GM11168 (cell line): ENCODE measurements around the gene RPLP2.

Experiments used
- in situ Hi-C: fragments of 300-500 bp; cut with MboI; formaldehyde crosslinking; loops from one replicate; pipeline ENCODE4 v1.12.0; 2022; ENCODE audit warnings: low sequenced_read_pairs; ENCODE audit not compliant: unreplicated experiment

RPLP2 gene

DNA sequence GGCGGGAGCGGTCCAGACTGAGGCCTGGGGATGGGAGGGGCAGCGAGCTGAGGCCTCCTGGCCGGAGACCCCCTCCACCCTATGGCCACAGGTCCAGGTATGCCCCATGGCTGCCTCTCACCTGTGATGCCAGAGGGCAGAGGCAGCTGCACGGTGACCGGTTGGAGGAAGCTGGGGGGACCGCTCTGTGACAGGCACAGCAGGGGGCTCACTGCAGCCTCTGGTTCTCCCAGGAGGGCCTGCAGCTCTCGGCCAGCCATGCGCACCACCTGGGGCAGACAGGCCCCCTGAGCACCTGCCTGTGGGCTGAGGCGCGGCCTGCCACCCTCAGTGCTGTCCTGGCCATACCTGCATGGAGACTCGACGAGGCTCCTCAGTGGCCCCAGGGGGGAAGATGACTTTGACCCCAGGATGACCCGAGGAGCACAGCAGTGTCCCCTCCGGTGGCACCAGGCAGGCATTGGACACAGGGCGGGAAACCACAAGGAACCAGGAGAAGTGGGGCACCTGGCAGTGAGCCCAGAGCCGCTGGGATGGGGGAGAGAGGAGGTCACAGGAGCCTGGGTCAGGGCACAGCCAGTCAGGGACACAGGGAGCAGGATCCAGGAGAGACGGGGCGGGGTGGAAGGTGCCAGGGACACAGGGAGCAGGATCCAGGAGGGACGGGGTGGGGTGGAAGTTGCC lies 8.5 kb upstream of the RPLP2 start:
- in situ Hi-C loops, result no loop called here

DNA sequence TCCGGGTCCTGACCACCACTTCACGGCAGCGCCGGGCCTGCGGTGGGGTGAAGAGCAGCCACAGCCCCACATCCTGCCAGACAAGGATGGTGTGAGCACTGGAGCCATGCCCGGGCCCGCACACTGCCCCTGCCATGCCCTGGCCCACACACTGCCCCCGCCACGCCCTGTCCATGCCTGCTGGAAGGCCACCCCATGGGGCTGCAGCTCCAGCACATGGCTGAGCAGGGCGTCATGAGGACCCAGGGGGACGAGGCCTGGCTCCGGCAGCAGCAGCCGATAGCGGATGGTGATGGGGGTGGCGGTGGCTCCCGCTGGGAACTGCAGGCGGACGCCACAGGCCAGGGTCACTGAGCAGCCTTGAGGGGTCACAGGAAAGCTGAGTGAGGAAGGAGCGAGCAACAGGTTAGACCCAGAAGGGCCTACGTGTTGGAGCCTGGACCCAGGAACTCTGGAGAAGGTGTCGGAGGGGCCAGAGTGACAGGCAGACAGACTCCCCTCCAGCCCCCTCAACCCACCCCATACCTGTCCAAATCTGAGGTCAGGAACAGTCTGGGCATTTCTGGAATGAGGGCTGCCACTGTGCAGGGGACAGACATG lies 7.6 kb upstream of the RPLP2 start:
- in situ Hi-C loops, result no loop called here

DNA sequence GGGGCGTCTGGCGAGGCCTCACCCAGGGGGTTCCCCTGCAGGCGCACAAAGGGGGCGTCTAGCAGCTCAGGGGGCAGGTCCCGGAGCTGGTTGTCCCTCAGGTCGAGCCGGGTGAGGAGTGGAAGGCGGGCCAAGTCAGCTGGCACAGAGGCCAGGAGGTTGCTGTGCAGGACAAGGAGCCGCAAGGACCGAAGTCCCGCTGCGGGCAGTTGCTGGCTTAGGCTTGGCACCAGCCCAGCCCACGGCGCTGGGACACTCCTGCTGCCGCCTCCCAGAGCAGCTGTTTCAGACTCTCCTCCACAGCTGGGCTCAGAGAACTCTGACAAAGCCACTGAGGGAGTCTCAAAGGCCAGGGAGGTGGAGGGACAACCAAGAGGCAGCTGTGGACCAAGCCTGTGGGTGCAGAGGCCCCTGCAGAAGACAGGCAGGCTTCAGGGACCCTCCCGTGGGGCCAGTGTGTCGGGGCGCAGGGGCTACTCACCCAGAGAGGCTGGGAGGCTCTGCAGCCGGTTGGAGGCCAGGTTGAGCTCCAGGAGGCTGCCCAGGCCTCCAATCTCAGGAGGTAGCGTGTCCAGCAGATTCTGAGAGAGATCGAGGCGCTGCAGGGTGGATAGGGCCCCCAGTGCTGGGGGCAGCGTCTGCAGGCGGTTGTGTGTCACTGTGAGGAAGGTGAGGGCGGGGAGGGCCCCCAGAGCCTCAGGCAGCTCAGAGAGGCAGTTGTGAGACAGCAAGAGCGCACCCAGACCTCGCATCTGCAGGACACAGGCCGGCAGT lies 6.9 kb upstream of the RPLP2 start:
- in situ Hi-C loops, result no loop called here

DNA sequence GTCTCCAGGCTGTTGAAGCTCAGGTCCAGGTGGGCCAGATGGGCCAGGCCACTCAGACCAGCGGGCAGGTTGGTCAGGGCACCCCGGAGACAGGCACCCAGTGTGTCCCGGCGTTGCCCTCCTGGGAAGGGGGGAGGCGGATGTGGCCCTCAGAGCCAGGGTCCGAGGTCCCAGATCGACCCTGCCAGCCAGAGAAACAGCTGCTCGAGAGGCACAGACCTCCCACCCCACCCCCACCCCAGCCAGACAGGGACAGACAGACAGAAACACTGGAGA lies 6.4 kb upstream of the RPLP2 start:
- in situ Hi-C loops, result no loop called here

DNA sequence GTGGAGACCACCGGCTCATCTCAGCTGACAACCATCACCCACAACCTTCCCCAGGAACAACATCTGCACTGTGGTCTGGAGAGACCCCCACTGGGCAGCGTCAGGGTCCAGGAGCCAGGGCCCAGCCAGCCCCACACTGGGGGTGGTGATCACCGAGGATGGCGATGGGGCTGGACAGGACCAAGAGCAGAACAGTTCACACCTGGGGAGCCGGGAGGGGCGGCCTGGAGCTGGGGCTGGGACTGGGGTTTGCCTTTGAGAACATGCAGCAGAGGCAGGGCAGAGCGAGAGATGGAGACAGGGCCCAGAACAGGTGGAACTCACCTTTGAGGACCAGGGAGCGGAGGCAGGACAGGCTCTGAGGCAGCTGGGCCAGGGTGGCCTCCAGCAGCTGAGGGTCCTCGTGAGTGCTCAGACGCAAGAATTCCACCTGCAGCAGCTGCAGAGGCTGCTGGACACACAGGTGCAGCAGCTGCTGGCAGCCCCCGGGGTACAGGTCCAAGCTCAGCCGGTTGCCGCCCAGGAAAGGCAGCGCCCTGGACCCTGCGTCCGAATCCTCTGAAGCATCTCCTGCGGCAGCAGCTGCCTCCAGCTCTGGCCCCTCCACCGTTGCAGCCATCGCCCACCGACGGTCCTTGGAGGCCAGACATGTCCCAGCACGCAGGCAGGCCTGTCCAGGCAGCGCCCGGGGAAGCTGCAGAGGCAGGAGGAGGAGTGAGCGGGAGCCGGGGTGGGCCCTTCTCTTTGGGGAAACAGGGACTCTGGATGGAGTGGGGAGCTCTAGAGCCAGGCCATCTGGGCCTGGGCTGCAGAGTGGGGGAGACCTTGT lies 5.8 kb upstream of the RPLP2 start:
- in situ Hi-C loops, result no loop called here

DNA sequence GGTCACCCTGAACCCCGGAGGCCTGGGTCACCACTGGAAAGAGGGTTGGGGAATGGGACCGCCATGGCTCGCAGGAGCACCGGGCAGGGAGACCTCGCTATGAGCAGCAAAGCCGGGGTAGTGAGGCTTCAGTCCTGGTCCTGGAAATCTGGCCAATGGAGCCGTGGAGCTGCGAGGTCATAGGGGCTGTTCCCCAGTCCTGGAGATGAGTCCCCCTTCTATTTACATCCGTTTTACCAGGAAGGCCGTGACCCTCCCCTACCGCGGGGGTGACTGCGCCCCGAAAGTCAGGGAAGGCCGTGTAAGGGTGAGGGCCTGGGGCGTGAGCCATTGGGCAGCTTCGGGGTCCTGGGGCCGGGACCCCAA lies 5.2 kb upstream of the RPLP2 start:
- in situ Hi-C loops, result no loop called here

DNA sequence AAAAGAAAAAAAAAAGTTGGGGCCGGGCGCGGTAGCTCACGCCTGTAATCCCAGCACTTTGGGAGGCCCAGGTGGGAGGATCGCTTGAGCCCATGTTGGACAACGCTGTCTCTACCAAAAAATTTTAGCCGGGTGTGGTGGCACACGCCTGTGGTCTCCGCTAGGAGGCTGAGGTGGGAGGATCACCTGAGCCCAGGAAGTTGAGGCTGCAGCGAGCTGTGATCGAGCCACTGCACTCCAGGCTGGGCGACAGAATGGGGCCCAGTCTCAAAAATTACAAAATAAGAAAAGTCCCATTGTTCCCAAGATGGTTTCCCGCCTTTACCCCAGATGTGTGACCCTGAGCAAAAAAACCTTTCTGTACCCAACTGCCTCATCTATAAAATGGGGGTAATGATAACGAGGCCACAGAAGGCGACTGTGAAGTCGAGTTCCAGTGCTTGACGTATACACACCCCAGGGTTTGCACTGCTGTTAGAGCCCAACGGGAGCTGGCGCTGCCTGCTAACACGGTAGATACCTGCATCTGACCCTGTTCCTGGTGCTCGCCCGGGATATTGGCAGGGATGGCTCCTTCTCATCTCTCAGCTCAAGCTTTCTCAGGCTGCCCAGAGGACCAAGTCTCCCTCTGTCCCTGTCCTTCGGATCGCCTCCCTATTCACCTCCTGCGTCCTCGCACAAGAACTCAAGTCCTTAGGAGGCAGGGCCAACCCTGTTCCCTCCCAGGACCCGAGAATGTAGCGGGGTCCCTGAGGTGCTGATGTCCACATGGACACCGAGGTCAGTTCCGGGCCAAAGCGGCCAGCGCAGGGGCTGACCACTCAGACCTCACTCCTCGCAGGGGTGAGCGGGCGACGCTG lies 1.1 kb upstream of the RPLP2 start:
- in situ Hi-C loops, result no loop called here

DNA sequence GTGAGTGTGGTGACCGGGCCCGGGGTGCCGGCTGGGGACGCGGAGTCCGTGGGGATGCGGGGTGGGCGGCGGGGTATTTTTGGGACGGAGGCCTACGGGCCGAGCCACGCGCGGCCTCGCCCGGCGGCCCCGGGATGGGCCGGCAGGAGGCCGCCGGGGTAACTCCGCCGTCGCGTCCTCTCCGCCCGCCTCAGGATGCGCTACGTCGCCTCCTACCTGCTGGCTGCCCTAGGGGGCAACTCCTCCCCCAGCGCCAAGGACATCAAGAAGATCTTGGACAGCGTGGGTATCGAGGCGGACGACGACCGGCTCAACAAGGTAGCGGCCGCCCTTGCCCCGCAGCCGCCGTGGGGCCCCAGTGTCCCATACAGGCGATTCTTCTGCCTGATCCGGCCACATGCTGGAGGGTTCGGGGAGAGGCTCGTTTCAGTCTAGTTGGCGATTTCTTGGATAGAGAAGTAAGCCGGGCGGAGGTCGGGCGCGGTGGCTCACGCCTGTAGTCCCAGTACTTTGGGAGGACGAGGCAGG lies 337 bp downstream of the RPLP2 start:
- in situ Hi-C loops, result no loop called here

DNA sequence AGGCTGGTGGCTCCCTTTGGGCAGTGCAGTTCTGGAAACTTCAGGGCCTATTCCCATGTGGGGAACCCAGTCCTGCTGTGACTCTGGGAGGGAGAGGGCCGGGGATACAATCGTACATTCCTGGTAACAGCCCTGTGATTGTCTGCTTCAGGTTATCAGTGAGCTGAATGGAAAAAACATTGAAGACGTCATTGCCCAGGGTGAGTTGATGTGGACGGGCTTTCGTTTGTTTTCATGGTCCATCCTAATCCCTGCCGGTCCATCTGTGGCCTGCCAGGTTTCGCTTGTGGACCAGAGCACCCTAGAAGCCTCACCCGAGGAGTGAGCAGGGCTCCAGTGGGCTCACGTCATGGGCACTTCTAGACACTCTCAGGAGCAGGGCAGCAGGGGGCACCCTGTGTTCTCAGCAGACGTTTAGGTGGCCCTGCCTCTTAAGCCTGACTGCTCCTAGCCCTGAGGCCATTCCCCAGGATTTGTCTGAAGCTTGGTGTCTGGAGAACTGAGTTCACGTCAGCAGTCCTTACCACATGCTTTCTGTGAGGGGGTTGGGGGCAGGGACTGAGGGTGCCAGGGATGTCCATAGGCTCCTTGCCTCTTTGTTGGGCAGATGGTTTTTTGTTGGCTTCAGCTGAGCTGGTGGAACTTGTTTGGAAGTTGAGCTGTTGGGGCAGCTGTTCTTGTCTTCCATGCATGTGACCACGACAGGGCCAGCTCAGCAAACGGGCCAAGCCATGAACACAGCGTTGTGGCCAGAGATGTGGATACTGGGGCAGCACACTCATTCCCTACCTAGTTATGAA lies 1.9 kb downstream of the RPLP2 start:
- in situ Hi-C loops, result no loop called here

DNA sequence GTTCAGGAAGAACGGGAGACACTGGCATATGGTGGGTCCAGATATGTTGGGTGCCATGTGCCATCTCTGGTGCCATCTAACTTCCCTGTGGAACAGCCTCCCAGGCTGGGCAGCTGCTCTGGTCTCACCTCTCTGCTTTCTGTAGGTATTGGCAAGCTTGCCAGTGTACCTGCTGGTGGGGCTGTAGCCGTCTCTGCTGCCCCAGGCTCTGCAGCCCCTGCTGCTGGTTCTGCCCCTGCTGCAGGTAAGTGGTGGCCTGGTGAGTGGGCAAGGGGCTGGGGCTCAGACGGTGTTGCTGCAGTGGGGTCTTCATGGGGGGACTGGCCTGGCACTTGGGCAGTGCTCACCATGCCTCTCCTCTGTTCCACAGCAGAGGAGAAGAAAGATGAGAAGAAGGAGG lies 2.6 kb downstream of the RPLP2 start:
- in situ Hi-C loops, result no loop called here

DNA sequence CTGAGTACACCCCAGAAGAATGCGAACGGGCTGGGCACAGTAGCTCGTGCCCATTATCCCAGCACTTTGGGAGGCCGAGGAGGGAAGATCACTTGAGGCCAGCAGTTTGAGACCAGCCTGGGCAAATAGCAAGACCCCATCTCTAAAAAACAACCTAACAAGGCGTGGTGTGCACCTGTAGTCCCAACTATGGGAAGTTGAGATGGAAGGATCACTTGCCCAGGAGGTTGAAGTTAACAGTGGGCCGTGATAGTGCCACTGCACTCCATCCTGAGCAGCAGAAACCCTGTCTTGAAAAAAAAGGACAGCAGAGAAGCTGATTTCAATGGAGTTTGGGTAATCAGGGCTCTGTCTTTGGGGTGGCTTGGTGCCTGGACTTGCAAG lies 3.3 kb downstream of the RPLP2 start:
- in situ Hi-C loops, result no loop called here

DNA sequence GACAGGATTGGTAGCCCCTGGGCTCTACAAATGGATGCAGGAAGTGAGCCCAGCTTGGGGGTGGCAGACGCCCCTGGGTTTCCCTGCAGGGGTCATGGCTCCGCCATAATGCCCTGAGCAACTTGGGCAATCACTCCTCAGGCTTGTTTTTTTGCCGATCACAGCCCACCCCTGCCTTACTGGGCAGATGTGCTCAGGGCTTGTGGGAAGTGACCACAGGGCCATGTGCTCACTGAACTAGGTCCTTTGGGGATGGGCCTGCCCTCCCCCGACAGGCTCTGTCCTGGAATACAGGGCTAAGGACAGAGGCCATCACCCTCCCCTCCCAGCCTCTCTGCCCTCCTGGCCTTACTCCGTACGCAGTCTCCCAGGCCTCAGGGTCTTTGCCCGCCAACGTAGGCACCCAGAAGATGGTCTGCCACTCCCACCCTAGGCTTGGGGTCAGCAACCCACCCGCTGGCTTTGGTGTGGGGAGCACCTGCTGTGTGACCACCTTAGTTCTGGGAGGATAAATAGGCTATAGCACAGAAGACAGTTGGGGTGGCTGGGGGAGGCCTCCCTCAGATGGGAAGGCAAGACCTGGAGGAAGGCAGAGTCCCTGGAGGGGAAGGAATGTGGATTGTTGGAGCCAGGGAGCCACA lies 3.8 kb downstream of the RPLP2 start:
- in situ Hi-C loops, result no loop called here

DNA sequence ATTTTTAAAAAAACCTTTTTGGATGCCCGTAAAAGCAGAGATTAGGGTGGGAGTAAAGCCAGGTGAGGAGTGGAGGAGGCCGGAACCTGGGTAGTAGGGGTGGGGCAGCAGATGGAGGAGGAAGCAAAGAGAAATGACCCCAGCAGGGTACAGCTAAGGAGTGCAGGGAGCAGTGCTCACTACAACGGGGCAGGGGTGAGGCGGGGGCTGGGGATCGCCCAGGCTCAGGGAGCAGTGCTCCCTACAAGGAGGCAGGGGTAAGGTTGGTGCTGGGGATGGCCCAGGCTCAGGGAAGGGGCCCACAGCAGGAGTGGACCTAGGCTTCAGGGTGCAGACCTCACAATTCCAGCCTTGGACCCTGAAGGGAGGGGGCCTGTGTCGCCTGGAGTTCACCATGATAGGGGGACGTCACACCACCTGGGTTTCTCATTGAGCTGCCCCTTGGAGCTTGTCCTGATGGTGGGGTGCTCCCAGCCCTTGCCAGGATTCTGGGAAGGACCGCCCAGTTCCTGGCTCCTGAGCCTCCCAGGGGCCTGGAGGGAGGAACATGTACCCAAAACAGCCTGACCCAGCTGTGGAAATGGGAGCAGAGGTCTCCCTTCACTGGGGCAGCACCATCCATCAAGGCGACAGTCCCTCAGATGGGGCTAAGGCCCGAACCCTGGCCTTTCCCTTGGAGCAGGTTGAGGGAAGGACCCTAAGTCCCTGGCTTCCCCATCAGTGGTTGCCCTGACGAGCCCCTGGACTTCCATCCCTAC lies 6.1 kb downstream of the RPLP2 start:
- in situ Hi-C loops, result no loop called here

DNA sequence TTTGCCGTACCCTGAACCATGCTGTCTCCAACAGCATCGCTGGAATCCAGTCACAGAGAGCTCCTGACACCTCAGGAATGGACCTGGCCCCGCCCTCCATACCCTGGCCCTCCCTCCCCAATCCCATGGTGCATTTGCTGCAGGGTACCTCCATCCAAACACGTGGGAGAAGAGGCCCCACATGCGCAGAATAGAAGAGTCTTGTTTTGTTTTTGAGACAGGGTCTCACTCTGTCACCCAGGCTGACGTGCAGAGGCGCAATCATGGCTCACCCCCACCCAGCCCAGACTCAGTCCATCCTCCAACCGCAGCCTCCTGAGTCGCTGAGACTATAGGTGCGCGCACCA lies 6.6 kb downstream of the RPLP2 start:
- in situ Hi-C loops, result no loop called here

DNA sequence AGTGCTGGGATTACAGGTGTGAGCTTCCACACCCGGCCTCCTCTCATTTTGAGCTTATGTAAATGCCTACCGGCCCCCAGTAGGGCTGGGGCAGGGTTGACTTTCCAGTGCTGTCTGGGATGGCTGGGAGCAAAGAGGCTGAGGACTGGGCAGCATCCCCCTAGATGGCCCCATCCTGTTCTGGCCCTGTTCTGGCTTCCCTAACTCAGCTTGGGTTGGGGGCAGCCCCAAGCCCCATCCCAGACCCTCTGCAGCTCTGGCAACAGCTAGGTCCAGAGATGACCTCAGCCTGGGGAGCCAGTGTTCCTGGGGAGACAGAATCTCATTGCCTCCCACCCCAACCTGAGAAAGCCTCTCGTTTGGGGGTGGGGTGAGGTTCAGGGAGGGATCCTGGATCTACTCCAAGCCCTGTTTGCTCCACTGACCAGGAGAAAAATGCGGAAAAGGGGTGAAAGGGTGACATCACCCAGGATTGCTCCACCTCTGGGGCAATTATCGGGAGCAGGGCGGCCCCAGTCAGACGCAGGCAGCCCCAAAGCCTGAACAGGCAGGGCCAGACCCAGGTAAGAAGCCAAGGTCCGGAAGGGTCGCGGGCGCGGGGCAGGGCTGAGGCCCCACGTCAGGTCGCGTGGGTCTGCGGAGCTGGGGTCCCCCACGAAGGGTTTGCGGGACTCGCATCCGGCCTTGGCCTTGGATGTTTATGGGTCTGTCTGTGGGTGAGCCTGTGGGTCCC lies 8.8 kb downstream of the RPLP2 start, which contains the start of gene PNPLA2:
PNPLA2 (plus strand) TSS at position 519 of the 733 bp plus-strand sequence. CDS start 805 bp downstream, outside the sequence.
- in situ Hi-C loops, result no loop called here

DNA sequence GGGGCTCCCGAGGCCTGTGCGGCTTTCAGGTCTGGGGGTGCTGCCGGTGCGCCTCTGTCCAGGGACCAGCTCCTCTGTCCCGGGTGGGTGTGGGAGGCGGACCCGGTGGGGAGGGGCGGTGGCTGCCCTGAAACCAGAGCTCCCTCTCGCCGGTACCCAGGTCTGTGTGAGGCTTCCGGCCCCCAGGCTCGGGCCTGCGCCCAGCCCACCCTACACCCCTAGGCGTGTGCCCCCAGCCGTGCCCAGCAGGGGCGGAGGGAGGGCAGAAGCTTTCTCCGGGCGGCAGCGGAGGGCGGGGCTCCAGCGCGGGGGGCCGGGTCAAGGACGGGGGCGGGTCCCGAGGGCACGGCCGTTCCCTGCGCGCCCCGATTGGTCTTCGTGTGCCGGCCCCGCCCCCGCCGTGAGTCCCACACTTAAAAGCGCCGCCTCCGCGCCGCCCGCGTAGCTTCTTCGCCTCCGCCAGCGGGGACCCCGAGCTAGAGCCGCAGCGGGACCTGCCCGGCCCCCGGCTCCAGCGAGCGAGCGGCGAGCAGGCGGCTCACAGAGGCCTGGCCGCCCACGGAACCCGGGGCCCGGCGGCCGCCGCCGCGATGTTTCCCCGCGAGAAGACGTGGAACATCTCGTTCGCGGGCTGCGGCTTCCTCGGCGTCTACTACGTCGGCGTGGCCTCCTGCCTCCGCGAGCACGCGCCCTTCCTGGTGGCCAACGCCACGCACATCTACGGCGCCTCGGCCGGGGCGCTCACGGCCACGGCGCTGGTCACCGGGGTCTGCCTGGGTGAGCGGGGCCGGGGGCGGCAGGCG lies 9.6 kb downstream of the RPLP2 start:
- in situ Hi-C loops, result no loop called here
